Neuronal stem cell (in vitro differentiated cells): ENCODE data around the gene B9D1.

Experiments
- DNase-seq: peaks from one replicate; pipeline ENCODE4 v3.0.0-alpha.2; 2013; ENCODE audit warnings: low spot score
- H2AFZ ChIP-seq: one replicate; pipeline ENCODE4 v1.6.1; 2013; ENCODE audit warnings: mild to moderate bottlenecking, low read length, inconsistent platforms
- H2AK5ac ChIP-seq: 2 replicates; pipeline ENCODE4 v1.6.1; 2013; ENCODE audit warnings: low read depth, mild to moderate bottlenecking, inconsistent platforms, low read length, moderate library complexity, mixed read lengths
- H2BK120ac ChIP-seq: 2 replicates; pipeline ENCODE4 v1.6.1; 2013; ENCODE audit warnings: low read depth, mild to moderate bottlenecking, inconsistent platforms, low read length, moderate library complexity, mixed read lengths
- H2BK12ac ChIP-seq: one replicate; pipeline ENCODE4 v1.6.1; 2013; ENCODE audit warnings: low read length, inconsistent platforms
- H2BK15ac ChIP-seq: 2 replicates; pipeline ENCODE4 v1.6.1; 2013; ENCODE audit warnings: mild to moderate bottlenecking, low read length, inconsistent platforms, mixed read lengths
- H2BK5ac ChIP-seq: one replicate; pipeline ENCODE4 v1.6.1; 2013; ENCODE audit warnings: inconsistent platforms, mild to moderate bottlenecking, low read length, moderate library complexity
- H3K14ac ChIP-seq: one replicate; pipeline ENCODE4 v1.6.1; 2013; ENCODE audit warnings: low read length, inconsistent platforms
- H3K18ac ChIP-seq: 2 replicates; pipeline ENCODE4 v1.6.1; 2013; ENCODE audit warnings: low read length, inconsistent platforms
- H3K23ac ChIP-seq: 2 replicates; pipeline ENCODE4 v1.6.1; 2013; ENCODE audit warnings: low read depth, mild to moderate bottlenecking, mixed read lengths, low read length, inconsistent platforms; ENCODE audit not compliant: poor library complexity
- H3K27ac ChIP-seq: replicated peaks from 3 replicates; pipeline ENCODE4 v1.5.1; 2013; ENCODE audit warnings: low read length, inconsistent platforms
- H3K27me3 ChIP-seq, 3 experiments: 2 replicates each; pipeline ENCODE4 v1.6.1; 2013; ENCODE audit warnings: low read length in 3 of 3, mild to moderate bottlenecking in 2 of 3, inconsistent platforms in 1 of 3, low read depth in 1 of 3, mixed read lengths in 1 of 3, moderate library complexity in 1 of 3; ENCODE audit not compliant: control insufficient read depth in 3 of 3, insufficient read depth in 3 of 3
- H3K36me3 ChIP-seq, 2 donors: replicated peaks in 1 of 2; 2 replicates each; pipeline ENCODE4 v1.6.1; 2013; ENCODE audit warnings: low read length in 2 of 2; ENCODE audit not compliant: control insufficient read depth in 2 of 2, insufficient read depth in 2 of 2
- H3K4ac ChIP-seq: 2 replicates; pipeline ENCODE4 v1.6.1; 2013; ENCODE audit warnings: inconsistent platforms, mild to moderate bottlenecking, low read length, moderate library complexity
- H3K4me1 ChIP-seq, 2 donors: 1 replicate in 1 of 2; 2 replicates in 1 of 2; pipeline ENCODE4 v1.6.1; 2013; ENCODE audit warnings: low read length in 2 of 2, low read depth in 1 of 2; ENCODE audit not compliant: control insufficient read depth in 2 of 2, insufficient read depth in 1 of 2
- H3K4me2 ChIP-seq: one replicate; pipeline ENCODE4 v1.6.1; 2013; ENCODE audit warnings: mild to moderate bottlenecking, low read length, inconsistent platforms; ENCODE audit not compliant: insufficient read depth, poor library complexity, severe bottlenecking
- H3K4me3 ChIP-seq, 2 donors: 2 replicates each; pipeline ENCODE4 v1.5.1; 2013; ENCODE audit warnings: low read length in 2 of 2, mild to moderate bottlenecking in 2 of 2, inconsistent platforms in 1 of 2, moderate library complexity in 1 of 2
- H3K79me1 ChIP-seq: one replicate; pipeline ENCODE4 v1.6.1; 2013; ENCODE audit warnings: low read depth, mild to moderate bottlenecking, inconsistent platforms, low read length, moderate library complexity
- H3K9ac ChIP-seq: one replicate; pipeline ENCODE4 v1.6.1; 2013; ENCODE audit warnings: mild to moderate bottlenecking, low read depth, low read length, inconsistent platforms; ENCODE audit not compliant: poor library complexity
- H3K9me3 ChIP-seq, 2 donors: replicated peaks in 1 of 2; 2 replicates each; pipeline versions ENCODE3 to v1.6.1; 2013; ENCODE audit warnings: low read length in 2 of 2, mild to moderate bottlenecking in 2 of 2, inconsistent platforms in 1 of 2, low read depth in 1 of 2, mixed read lengths in 1 of 2, moderate library complexity in 1 of 2; ENCODE audit not compliant: control insufficient read depth in 2 of 2, insufficient read depth in 1 of 2
- H4K8ac ChIP-seq: one replicate; pipeline ENCODE4 v1.6.1; 2013; ENCODE audit warnings: low read depth, mild to moderate bottlenecking, inconsistent platforms, low read length, moderate library complexity
- H4K91ac ChIP-seq: one replicate; pipeline ENCODE4 v1.6.1; 2013; ENCODE audit warnings: low read length, low read depth, mild to moderate bottlenecking, inconsistent platforms; ENCODE audit not compliant: poor library complexity
- WGBS, 2 donors: extraction: QIAGEN DNeasy Blood & Tissue Kit; methylation state at CpG; one replicate each; pipeline ENCODE4 v1.1.7; 2013; ENCODE audit warnings: missing lambda C conversion rate in 2 of 2, mixed read lengths in 1 of 2; ENCODE audit not compliant: insufficient read length in 2 of 2, insufficient replicate concordance in 1 of 2; ENCODE audit errors: extremely low coverage in 2 of 2; 5-methylcytosine and 5-hydroxymethylcytosine counted together

B9D1 gene

DNA sequence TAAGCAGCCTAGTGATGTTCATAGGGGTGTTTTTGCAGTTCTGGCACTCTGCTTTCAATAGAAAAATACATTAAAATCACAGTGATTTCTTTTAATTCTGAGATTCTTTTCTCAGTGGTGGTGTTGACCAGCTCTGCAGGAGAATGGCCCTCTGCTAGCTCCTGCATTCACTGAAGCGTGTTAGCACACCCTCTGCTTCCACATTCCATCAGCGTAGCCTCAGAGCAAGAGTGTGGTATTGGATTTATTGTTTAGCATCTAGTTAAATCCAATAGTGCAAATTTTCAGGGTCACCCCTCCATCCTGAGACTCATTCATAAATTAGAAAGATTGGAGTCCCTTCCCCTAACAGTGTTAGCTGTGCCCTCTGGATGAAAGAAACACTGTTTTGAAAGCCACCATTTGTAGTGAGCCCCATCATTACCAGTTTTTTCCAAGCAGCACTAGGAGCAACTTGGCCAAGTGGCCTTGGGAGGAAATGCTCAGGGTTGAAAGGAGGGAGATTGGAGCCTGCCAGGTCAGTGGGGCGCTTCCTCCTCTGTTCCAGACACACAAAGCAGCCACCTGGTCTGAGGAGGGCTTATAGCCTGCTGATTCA is 45.7 kb downstream of the B9D1 start:
- H2AK5ac ChIP-seq, result no peak overlapping the region
- no peak overlapping the region for H2BK120ac ChIP-seq
- H2BK15ac ChIP-seq, result no peak overlapping the region
- H4K91ac ChIP-seq, result no peak overlapping the region
- H3K4ac ChIP-seq, result no peak overlapping the region
- H4K8ac ChIP-seq, result no peak overlapping the region
- no peaks in the 10 kb centered on the region for H3K79me1 ChIP-seq
- DNase-seq, result no peak
- H3K27ac ChIP-seq, result no peak overlapping the region
- H2AFZ ChIP-seq, result peak overlapping the region; percentile 35
- no peak overlapping the region for H3K18ac ChIP-seq
- H2BK12ac ChIP-seq, result no peak overlapping the region
- no peak overlapping the region for H3K14ac ChIP-seq
- no CpG with 5 or more reads among the region's 3 CpGs for WGBS, 2 donors
- H3K9ac ChIP-seq, result no peak overlapping the region
- H3K27me3 ChIP-seq, result no peaks in the 10 kb centered on the region
- H3K36me3 ChIP-seq, result peaks cover 9 to 60% of the 10 kb centered on the region in 2 donors
- no peak overlapping the region for H2BK5ac ChIP-seq
- peaks cover 7 to 18% of the 10 kb centered on the region in 2 donors for H3K4me1 ChIP-seq
- H3K4me3 ChIP-seq, result no peak overlapping the region
- peak overlapping the region; percentile 6 for H3K23ac ChIP-seq
- H3K4me2 ChIP-seq, result no peak overlapping the region
- H3K9me3 ChIP-seq, result no peaks in the 10 kb centered on the region

DNA sequence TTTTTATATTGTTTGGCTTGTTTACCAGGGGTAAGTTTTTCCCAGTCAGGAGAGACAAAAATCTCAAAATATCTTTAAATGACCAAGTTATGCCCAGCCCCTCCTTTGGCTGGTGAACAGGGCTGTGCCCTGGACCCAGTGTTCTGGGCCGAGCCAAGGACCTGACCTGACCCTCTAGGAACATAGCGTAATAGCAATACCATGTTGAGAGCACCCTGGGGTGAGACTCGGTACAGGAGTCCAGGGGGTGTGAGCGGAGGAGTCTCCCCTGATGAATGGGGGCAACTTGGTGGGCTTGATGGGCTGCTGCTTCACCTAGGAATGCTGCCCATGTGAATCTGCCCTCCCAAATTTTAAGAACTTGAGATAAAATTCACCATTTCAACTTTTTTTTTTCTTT is 47.4 kb downstream of the B9D1 start:
- no peaks in the 10 kb centered on the region for H3K27me3 ChIP-seq
- peaks cover 12 to 59% of the 10 kb centered on the region in 2 donors for H3K36me3 ChIP-seq

DNA sequence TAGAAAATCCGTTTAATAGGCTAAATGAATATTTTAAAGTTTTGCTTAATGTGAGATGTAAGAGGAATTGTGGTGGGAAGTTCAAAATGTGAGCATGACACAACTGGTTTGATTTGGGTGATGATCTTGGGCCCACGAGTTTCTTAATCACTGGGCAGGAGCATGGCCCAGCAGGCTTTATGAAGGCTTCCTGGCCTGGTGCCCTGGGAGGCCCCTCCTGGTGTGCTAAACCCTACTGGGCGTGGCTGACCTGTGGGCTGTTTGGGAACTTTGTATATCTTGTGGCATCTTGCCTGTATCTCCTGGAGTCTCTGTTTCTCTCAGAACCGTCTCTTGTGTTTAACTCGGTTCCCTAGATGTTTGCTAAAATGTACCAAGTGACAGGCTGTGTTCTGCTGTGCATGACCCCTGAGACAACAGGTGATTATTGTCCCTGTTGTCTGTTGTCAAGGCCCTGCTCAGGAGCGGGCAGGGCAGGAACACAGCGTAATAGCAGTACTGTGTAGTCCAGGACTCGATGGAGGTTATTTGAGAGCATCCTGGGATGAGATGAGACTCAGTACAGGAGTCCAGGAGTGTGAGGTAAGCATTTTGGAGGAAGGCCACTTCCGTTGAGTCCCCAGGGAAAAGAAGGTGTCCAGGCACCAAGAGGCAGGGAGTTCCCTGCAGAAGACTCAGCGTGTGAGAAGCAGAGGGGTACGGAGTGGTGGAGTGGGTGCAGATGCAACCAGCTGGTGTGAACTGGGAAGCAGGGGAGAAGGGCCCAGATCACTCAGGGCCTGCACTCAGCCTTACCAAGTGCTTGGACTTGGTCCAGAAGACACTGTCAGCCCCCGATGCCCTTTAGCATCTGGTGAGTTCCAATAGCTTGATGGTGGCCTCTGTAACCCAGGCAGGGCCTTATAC is 48.5 kb downstream of the B9D1 start:
- 100% methylated on average over 1 of the region's 12 CpGs; no CpG with 5 or more reads in 1 of the 2 donors for WGBS, 2 donors
- Histone ChIP-seq H3K27ac (no peak overlapping the region), H3K9me3 (no peaks in the 10 kb centered on the region), H3K79me1 (no peaks in the 10 kb centered on the region), H3K18ac (no peak overlapping the region), H3K14ac (no peak overlapping the region), H2BK120ac (no peak overlapping the region), H4K91ac (no peak overlapping the region), H2BK5ac (no peak overlapping the region), H3K4me3 (no peak overlapping the region), H3K4me1 (peaks cover 7 to 18% of the 10 kb centered on the region in 2 donors), H3K27me3 (no peaks in the 10 kb centered on the region), H2BK15ac (no peak overlapping the region), H3K36me3 (peaks cover 14 to 65% of the 10 kb centered on the region in 2 donors), H2AK5ac (no peak overlapping the region), H3K4ac (no peak overlapping the region), H3K9ac (no peak overlapping the region), H2BK12ac (no peak overlapping the region), H3K4me2 (no peak overlapping the region), H4K8ac (no peak overlapping the region), H3K23ac (no peak overlapping the region), H2AFZ (no peak overlapping the region)
- DNase-seq, result no peak

More for the DNA sequence above, 47.4 kb downstream of the B9D1 start:
- H2BK5ac ChIP-seq, result no peak overlapping the region
- H3K4ac ChIP-seq, result no peak overlapping the region
- H4K8ac ChIP-seq, result no peak overlapping the region
- H3K4me3 ChIP-seq, result no peak overlapping the region
- H4K91ac ChIP-seq, result no peak overlapping the region
- no peak overlapping the region for H3K23ac ChIP-seq
- no peak overlapping the region for H3K18ac ChIP-seq
- no peak overlapping the region for H3K4me2 ChIP-seq
- H2AK5ac ChIP-seq, result no peak overlapping the region
- H3K9me3 ChIP-seq, result no peaks in the 10 kb centered on the region
- H3K4me1 ChIP-seq, result peaks cover 7 to 18% of the 10 kb centered on the region in 2 donors
- WGBS, 2 donors, result no CpG with 5 or more reads among the region's 4 CpGs
- no peak overlapping the region for H2BK15ac ChIP-seq
- H3K14ac ChIP-seq, result no peak overlapping the region
- no peak overlapping the region for H2BK120ac ChIP-seq
- no peak overlapping the region for H2BK12ac ChIP-seq
- no peaks in the 10 kb centered on the region for H3K79me1 ChIP-seq
- H3K27ac ChIP-seq, result no peak overlapping the region
- no peak overlapping the region for H3K9ac ChIP-seq
- no peak for DNase-seq
- H2AFZ ChIP-seq, result no peak overlapping the region

DNA sequence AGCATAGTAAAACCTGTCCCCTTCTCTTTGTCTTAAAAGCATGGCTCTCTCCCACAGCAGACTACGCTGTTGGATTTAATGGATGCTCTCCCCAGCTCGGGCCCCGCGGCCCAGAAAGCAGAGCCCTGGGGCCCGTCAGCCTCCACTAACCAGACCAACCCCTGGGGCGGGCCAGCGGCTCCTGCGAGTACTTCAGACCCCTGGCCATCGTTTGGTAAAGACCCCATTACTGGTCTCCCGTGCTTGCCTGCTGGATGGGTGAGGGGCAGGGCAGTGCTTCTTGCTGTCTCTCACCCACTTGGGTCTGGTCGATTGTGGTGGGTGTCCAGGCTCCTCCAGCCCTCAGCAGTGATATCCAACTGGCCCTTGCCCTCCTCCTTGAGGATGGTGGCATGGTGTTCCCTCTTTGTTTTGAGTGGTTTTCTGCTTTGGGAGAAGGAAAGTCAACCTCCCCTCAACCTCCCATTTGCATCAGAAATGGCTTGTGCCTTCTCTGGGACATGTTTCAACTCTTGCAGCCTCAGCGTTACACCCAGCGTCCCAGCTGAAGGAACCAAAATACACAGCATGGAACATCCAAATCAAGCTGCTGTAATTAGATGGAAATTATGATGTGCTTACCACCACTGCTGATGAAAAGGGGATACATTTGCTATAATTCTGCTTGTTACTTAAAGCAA is 49.3 kb downstream of the B9D1 start:
- Histone ChIP-seq H2AFZ (no peak overlapping the region), H3K18ac (no peak overlapping the region), H4K8ac (no peak overlapping the region), H2BK12ac (no peak overlapping the region), H3K4me3 (no peak overlapping the region), H3K27ac (no peak overlapping the region), H3K27me3 (no peaks in the 10 kb centered on the region), H2AK5ac (no peak overlapping the region), H4K91ac (no peak overlapping the region), H3K9ac (no peak overlapping the region), H3K4ac (no peak overlapping the region), H3K4me2 (no peak overlapping the region), H3K79me1 (no peaks in the 10 kb centered on the region), H2BK5ac (no peak overlapping the region), H3K14ac (no peak overlapping the region), H3K23ac (no peak overlapping the region), H3K9me3 (no peaks in the 10 kb centered on the region), H3K4me1 (peaks cover 7 to 18% of the 10 kb centered on the region in 2 donors), H2BK15ac (no peak overlapping the region), H2BK120ac (no peak overlapping the region), H3K36me3 (peaks cover 16 to 73% of the 10 kb centered on the region in 2 donors)
- DNase-seq, result no peak
- WGBS, 2 donors, result no CpG with 5 or more reads among the region's 13 CpGs
